ENCODE data around the gene VWDE. TPM values are rescaled to one million over a fixed set of nuclear protein-coding genes. Genes with fewer than 3 reads are reported as not detected.

Gene VWDE
- total and polyA plus RNA-seq, 10 donors, result 0.13 to 0.97 (median 0.60) TPM; not detected in 3

DNA sequence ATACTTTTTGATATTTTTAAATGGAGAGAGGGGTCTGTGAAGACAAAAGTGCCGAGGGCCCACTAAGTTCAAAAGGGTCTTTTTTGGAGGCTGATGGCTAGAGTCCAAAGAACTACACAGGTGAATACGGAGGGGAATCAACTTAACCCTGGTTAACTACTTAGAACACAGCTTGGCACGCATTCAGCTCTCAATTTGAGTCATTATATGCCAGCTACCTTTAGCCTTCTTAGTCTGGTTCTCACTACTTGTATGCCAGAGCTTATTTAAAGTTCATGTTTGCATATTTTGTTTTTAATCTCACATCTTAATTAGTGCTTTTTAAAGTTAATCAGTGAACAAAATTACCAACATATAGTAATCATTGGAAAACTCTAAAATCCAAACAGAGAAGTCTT is 80.8 kb downstream of the VWDE start:
- DNase-seq, result no peak
- intact Hi-C loops (cut with DNase I; ENCODE audit: low total_unique reads), result loop anchor here (5.0 to 10.0 kb wide), 2 partner anchors 256 to 898 kb away; no protein-coding TSS in a partner anchor
- no peaks in the 10 kb centered on the region for H3K4me1 ChIP-seq
- no peak overlapping the region for H3K4me3 ChIP-seq
- H3K9me3 ChIP-seq, result no peaks in the 10 kb centered on the region
- 56 to 75% (median 69%) methylated on average over 3 of the region's 3 CpGs for WGBS, 5 donors
- no peaks in the 10 kb centered on the region for H3K27me3 ChIP-seq (replicated peaks in 1 of 7)
- H3K27ac ChIP-seq, result no peak overlapping the region
- no peaks in the 10 kb centered on the region for H3K36me3 ChIP-seq
- TF ChIP-seq, protein P1, sequence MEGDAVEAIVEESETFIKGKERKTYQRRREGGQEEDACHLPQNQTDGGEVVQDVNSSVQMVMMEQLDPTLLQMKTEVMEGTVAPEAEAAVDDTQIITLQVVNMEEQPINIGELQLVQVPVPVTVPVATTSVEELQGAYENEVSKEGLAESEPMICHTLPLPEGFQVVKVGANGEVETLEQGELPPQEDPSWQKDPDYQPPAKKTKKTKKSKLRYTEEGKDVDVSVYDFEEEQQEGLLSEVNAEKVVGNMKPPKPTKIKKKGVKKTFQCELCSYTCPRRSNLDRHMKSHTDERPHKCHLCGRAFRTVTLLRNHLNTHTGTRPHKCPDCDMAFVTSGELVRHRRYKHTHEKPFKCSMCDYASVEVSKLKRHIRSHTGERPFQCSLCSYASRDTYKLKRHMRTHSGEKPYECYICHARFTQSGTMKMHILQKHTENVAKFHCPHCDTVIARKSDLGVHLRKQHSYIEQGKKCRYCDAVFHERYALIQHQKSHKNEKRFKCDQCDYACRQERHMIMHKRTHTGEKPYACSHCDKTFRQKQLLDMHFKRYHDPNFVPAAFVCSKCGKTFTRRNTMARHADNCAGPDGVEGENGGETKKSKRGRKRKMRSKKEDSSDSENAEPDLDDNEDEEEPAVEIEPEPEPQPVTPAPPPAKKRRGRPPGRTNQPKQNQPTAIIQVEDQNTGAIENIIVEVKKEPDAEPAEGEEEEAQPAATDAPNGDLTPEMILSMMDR (IDR thresholded peaks at IDR 0.05 in 8 of 11, conservative IDR thresholded peaks at IDR 0.05 in 3 of 11), result no peak
- TF ChIP-seq POLR2AphosphoS5 (IDR thresholded peaks at IDR 0.05), result no peak
- no peak for TF ChIP-seq POLR2A (IDR thresholded peaks at IDR 0.05)

DNA sequence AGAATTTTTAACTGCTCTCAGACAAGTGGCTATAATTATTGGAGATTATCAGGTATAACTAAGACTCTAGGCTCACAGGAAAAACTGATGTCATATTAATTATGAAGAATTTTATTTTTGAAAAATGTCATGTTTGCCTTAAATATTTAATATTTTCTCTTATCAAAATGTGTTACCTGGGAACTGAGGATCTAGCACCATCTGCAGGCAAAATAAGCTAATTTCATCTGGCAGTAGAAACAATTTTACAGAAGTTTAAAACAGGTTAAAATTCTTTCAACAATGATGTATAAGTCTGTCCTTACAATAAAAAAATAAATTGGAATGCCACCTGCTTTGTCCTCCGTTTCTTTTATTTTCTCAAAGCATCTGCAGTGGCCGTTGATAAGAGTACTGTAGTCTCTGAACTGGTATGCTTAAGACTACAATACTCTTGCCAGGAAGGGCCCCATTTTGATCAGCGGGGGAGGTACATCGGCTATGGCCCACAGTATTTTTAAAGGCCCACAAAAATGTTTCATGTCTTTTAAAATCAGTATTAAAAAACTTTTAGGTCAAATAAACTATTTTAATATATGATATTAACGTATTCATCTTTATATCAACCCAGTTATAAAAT is 81.3 kb downstream of the VWDE start:
- Histone ChIP-seq H3K4me1 (no peaks in the 10 kb centered on the region), H3K9me3 (no peaks in the 10 kb centered on the region), H3K36me3 (no peaks in the 10 kb centered on the region), H3K27me3 (replicated peaks in 1 of 7) (no peaks in the 10 kb centered on the region), H3K27ac (no peak overlapping the region), H3K4me3 (no peak overlapping the region)
- intact Hi-C loops (cut with DNase I; ENCODE audit: low total_unique reads), result loop anchor here (5.0 to 10.0 kb wide), 2 partner anchors 255 to 898 kb away; no protein-coding TSS in a partner anchor
- no peak for DNase-seq
- 62 to 77% (median 69%) methylated on average over 5 of the region's 5 CpGs for WGBS, 5 donors
- no peak for TF ChIP-seq POLR2A (IDR thresholded peaks at IDR 0.05)
- TF ChIP-seq, protein P1 (IDR thresholded peaks at IDR 0.05 in 8 of 11, conservative IDR thresholded peaks at IDR 0.05 in 3 of 11), result peak; percentile 30 to 66 (median 60)

DNA sequence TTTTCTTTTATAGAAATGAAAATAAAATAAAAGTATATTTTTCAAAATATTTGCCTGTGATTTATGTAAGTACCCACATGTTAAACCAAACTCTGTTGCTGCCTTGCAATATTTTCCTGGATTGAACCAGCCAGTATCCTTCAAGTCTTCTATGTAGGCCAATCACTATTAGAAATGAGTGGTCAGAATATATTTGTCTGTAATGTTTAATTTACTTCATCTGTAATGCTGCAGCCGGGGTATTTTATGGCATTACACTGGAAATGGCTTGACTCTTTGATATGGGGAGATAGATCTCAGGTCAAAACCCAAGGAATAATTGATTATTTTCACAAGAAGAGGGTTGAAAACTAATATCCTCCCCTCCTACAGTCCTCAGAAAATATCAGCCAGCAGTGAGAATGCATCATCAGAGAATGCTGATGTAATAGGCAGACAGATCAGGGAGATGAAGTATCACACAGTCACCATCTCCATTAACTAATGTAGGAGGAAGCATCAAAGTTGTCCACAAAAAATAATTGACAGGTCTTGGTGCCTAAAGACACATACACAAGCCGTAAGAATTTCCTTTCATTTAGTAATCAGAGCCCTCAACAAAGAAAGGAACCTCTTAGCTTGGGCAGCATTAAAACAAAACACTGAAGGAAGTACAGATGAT is 82.5 kb downstream of the VWDE start:
- TF ChIP-seq, protein P1 (IDR thresholded peaks at IDR 0.05 in 8 of 11, conservative IDR thresholded peaks at IDR 0.05 in 3 of 11), result no peak
- TF ChIP-seq POLR2A (IDR thresholded peaks at IDR 0.05), result no peak
- H3K36me3 ChIP-seq, result no peaks in the 10 kb centered on the region
- no peaks in the 10 kb centered on the region for H3K4me1 ChIP-seq
- WGBS, 5 donors, result 84 to 92% (median 90%) methylated on average over 2 of the region's 2 CpGs
- no peaks in the 10 kb centered on the region for H3K9me3 ChIP-seq
- no peak overlapping the region for H3K4me3 ChIP-seq
- intact Hi-C loops (cut with DNase I; ENCODE audit: low total_unique reads), result loop anchor here (5.0 to 10.0 kb wide), 2 partner anchors 254 to 896 kb away; no protein-coding TSS in a partner anchor
- H3K27ac ChIP-seq, result no peak overlapping the region
- DNase-seq, result no peak
- no peaks in the 10 kb centered on the region for H3K27me3 ChIP-seq (replicated peaks in 1 of 7)

DNA sequence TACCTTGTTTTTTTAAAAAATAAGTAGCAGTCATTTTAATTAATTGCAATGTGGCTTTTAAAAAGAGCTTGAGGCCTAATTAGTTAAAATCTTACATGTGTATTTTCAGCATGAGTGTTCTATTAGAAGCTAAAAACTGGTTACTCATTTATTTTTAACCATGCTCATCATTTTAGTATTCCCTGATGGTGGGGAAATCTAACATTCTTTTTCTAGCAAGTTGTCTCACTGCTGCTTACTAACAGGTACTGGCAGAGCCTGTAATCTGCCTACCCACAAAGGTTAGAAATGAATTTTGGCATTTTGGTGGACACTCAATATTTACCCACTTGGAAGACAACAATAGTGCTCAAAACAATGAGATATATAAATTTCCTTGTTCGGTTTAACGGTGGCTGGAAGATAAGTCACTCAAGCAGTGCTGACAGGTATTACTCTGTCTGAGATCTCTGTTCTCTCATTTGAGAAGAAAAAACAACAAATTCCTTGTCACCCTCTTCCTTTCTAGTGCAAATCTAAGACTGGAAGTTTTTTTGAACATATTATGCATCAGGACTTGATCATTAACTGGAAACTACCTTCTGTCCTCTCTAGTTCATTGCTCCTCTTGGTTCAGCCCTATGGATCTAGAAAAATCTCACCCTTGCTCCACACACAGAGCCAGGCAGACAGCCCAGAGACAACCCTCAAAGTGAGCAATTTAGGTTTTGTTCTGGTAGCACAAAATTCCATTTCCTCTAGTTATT is 83.3 kb downstream of the VWDE start:
- TF ChIP-seq POLR2A (IDR thresholded peaks at IDR 0.05) (no peak), POLR2AphosphoS5 (IDR thresholded peaks at IDR 0.05) (no peak)
- TF ChIP-seq, protein P1 (IDR thresholded peaks at IDR 0.05 in 8 of 11, conservative IDR thresholded peaks at IDR 0.05 in 3 of 11), result no peak
- WGBS, 5 donors, result 68 to 84% (median 82%) methylated on average over 2 of the region's 2 CpGs
- H3K4me3 ChIP-seq, result no peak overlapping the region

More for the DNA sequence above, 83.3 kb downstream of the VWDE start:
- Histone ChIP-seq H3K27me3 (replicated peaks in 1 of 7) (no peaks in the 10 kb centered on the region), H3K4me1 (no peaks in the 10 kb centered on the region), H3K36me3 (no peaks in the 10 kb centered on the region), H3K27ac (no peak overlapping the region), H3K9me3 (no peaks in the 10 kb centered on the region)
- intact Hi-C loops (cut with DNase I; ENCODE audit: low total_unique reads), result loop anchor here (5.0 to 10.0 kb wide), 2 partner anchors 253 to 896 kb away; no protein-coding TSS in a partner anchor
- DNase-seq, result no peak
